ENCODE results near the gene PSMB7. TPM values are rescaled to one million over a fixed set of nuclear protein-coding genes. Genes with fewer than 3 reads are reported as not detected.

PSMB7 gene
- total RNA-seq, 1 donor from 2014 or later = 183 TPM

DNA sequence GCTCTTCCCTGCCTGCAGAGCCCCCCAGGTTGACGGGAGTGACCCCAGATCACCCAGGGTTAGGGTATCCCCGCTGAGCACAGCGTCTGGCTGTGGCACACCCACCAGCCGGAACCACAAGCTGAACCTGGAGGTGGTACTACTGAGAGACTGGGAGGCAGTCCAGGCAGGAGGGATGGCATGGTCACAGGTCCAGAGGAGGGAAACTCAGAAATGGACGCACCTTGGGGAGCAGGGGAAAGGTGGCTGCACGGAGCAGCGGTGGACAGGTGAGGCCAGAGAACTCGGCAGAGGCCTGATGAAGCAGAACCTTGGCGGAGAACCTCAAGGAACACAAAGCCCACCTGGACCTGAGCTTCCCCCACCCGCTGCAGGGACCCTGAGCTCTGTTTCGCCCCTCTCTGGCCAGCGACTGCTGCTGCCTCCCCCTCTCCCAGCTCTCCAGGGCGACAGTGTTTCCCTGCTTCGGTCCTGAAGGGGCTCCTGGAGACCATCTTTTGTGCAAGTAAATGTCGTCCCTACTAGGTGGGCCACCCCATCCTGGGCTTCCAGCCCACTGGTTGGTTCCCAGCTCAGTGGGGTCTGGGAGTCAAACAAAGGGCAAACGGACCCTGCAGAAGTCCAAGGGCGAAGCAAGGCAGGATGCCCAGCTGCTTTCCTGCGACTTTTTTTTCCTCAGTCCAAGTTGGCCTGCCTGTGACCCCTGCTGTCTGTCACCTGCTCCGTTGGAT, 35.9 kb upstream of the PSMB7 start:
- Histone ChIP-seq H3K9ac (ENCODE audit: low read length) (no peak overlapping the region), H3K9me3 (ENCODE audit: insufficient read depth, low read depth, low read length) (peaks cover 2% of the 10 kb centered on the region), H3K27ac (ENCODE audit: low read depth, low read length) (no peak overlapping the region), H3K27me3 (ENCODE audit: insufficient read depth, low read length) (peaks cover 31% of the 10 kb centered on the region), H3K36me3 (ENCODE audit: insufficient read depth, low read length) (no peaks in the 10 kb centered on the region), H3K4me3 (ENCODE audit: insufficient read depth, low read depth, low read length) (peak overlapping the region; percentile 48), H3K4me1 (ENCODE audit: insufficient read depth, low read length) (peaks cover 8% of the 10 kb centered on the region), H4K20me1 (ENCODE audit: insufficient read depth, low read length) (no peaks in the 10 kb centered on the region), H3K79me2 (ENCODE audit: insufficient read depth, low read length) (no peaks in the 10 kb centered on the region), H2AFZ (ENCODE audit: low read depth, low read length) (peak overlapping the region; percentile 84), H3K4me2 (ENCODE audit: low read length) (peak overlapping the region; percentile 88)
- peaks cover 51% of the 10 kb centered on the region for H3K27me3 Mint-ChIP-seq (ENCODE audit: low read depth, unreplicated experiment)
- TF ChIP-seq, protein P1, sequence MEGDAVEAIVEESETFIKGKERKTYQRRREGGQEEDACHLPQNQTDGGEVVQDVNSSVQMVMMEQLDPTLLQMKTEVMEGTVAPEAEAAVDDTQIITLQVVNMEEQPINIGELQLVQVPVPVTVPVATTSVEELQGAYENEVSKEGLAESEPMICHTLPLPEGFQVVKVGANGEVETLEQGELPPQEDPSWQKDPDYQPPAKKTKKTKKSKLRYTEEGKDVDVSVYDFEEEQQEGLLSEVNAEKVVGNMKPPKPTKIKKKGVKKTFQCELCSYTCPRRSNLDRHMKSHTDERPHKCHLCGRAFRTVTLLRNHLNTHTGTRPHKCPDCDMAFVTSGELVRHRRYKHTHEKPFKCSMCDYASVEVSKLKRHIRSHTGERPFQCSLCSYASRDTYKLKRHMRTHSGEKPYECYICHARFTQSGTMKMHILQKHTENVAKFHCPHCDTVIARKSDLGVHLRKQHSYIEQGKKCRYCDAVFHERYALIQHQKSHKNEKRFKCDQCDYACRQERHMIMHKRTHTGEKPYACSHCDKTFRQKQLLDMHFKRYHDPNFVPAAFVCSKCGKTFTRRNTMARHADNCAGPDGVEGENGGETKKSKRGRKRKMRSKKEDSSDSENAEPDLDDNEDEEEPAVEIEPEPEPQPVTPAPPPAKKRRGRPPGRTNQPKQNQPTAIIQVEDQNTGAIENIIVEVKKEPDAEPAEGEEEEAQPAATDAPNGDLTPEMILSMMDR (IDR thresholded peaks at IDR 0.05; ENCODE audit: insufficient read depth, low read depth, low read length) = no peak
- peak; percentile 17 for TF ChIP-seq EZH2 (IDR thresholded peaks at IDR 0.05; ENCODE audit: insufficient read depth, low read length)
- FAIRE-seq = no peak
- no peaks in the 10 kb centered on the region for H3K36me3 Mint-ChIP-seq (ENCODE audit: low read depth, unreplicated experiment)
- H3K27ac Mint-ChIP-seq (ENCODE audit: unreplicated experiment) = no peak overlapping the region
- no peaks in the 10 kb centered on the region for H3K4me1 Mint-ChIP-seq (ENCODE audit: low read depth, unreplicated experiment)
- H3K4me3 Mint-ChIP-seq (ENCODE audit: unreplicated experiment) = no peak overlapping the region
- DNase-seq (ENCODE audit: low read depth) = no peak
- H3K9me3 Mint-ChIP-seq (ENCODE audit: unreplicated experiment) = peaks cover 2% of the 10 kb centered on the region

DNA sequence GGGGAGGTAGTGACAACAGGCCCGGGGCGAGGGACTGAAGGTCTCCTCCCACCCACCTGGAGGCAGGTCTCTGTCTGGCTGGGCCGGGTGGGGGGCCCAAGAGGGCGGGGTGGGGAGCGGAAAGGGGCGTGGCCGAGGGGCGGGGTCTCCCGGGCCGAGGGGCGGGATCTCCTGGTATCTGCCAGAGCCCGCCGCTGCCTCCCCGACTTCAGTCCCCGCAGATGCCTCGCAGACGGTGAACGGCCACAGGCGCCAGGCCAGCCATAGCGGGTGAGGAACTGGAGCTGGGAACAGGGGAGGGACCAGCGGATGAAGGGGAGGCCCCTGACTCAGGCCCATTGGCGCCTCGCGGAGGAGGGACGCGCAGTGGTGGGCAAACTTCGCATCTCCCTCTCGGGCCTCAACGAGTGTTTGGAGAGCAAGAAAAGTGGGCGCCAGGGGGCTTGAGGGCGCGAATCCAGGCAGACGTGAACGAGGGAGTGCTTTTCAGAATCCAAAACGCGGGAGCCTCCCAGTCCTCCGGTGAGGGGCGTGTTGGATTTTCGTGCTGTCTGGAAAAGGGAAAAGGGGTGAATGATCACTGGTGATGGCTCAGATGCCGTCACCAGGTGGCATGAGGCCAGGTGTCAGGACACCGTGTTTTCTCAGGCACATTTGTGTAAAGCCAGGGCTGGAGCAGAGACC, 35.1 kb upstream of the PSMB7 start, which contains the start of gene ADGRD2:
TSS of gene ADGRD2 (plus strand) at position 211 of the 684 bp plus-strand sequence. CDS start 1,216 bp downstream, outside the sequence.
- H3K9me3 ChIP-seq (ENCODE audit: insufficient read depth, low read depth, low read length) = peaks cover 2% of the 10 kb centered on the region
- Mint-ChIP-seq H3K27me3 (ENCODE audit: low read depth, unreplicated experiment) (peaks cover 45% of the 10 kb centered on the region), H3K9me3 (ENCODE audit: unreplicated experiment) (peaks cover 2% of the 10 kb centered on the region), H3K4me1 (ENCODE audit: low read depth, unreplicated experiment) (no peaks in the 10 kb centered on the region), H3K4me3 (ENCODE audit: unreplicated experiment) (no peak within 1 kb of the TSS), H3K36me3 (ENCODE audit: low read depth, unreplicated experiment) (no peaks in the 10 kb centered on the region), H3K27ac (ENCODE audit: unreplicated experiment) (no peak within 1 kb of the TSS)
- H3K27me3 ChIP-seq (ENCODE audit: insufficient read depth, low read length) = peaks cover 31% of the 10 kb centered on the region
- peak; percentile 12 for DNase-seq (ENCODE audit: low read depth)
- peak within 1 kb of the TSS; percentile 88 for H3K4me2 ChIP-seq (ENCODE audit: low read length)
- peaks cover 8% of the 10 kb centered on the region for H3K4me1 ChIP-seq (ENCODE audit: insufficient read depth, low read length)
- no peak for FAIRE-seq
- H3K4me3 ChIP-seq (ENCODE audit: insufficient read depth, low read depth, low read length) = peak within 1 kb of the TSS; percentile 48
- H3K79me2 ChIP-seq (ENCODE audit: insufficient read depth, low read length) = no peaks in the 10 kb centered on the region
- TF ChIP-seq, protein P1 (IDR thresholded peaks at IDR 0.05; ENCODE audit: insufficient read depth, low read depth, low read length) = no peak
- TF ChIP-seq EZH2 (IDR thresholded peaks at IDR 0.05; ENCODE audit: insufficient read depth, low read length) = no peak
- H3K9ac ChIP-seq (ENCODE audit: low read length) = peak within 1 kb of the TSS; percentile 31
- peak within 1 kb of the TSS; percentile 84 for H2AFZ ChIP-seq (ENCODE audit: low read depth, low read length)
- H3K27ac ChIP-seq (ENCODE audit: low read depth, low read length) = no peak within 1 kb of the TSS
- no peaks in the 10 kb centered on the region for H3K36me3 ChIP-seq (ENCODE audit: insufficient read depth, low read length)
- H4K20me1 ChIP-seq (ENCODE audit: insufficient read depth, low read length) = no peaks in the 10 kb centered on the region
